H1 (cell line): ENCODE results near the gene HELQ. TPM values are rescaled to one million over a fixed set of nuclear protein-coding genes. Genes with fewer than 3 reads are reported as not detected.

Source experiments
- CTCF ChIA-PET: fragments of 300-600 bp; sonication (Branson Sonifier 250); formaldehyde crosslinking; loops from one replicate; lab custom pipeline; 2021; ENCODE audit not compliant: partially characterized antibody; lab: Charles Lee
- POLR2A ChIA-PET: fragments of 300-600 bp; sonication (Branson Sonifier 250); formaldehyde crosslinking; loops from one replicate; lab custom pipeline; 2021; ENCODE audit warnings: inconsistent platforms; ENCODE audit not compliant: partially characterized antibody; lab: Charles Lee
- DNase-seq, 2 experiments: peaks; one replicate each; pipeline versions ENCODE4 v3.0.0 to v3.0.0-alpha.2; 2010 to 2022; ENCODE audit warnings: low spot score in 2 of 2, low read depth in 1 of 2, mixed read lengths in 1 of 2
- FAIRE-seq: peaks from 2 replicates; lab custom pipeline; 2011; peaks lifted over from hg19 to GRCh38; lab: Jason Lieb, UNC
- H2AFZ ChIP-seq: 2 replicates; pipeline ENCODE4 v1.8.1; 2012; ENCODE audit warnings: low read length, inconsistent platforms
- H2AK5ac ChIP-seq: 2 replicates; pipeline ENCODE4 v1.6.1; 2013; ENCODE audit warnings: low read depth, low read length
- H2BK120ac ChIP-seq: replicated peaks from 2 replicates; pipeline ENCODE3; 2013; ENCODE audit warnings: low read depth, low read length, inconsistent platforms
- H2BK12ac ChIP-seq: 2 replicates; pipeline ENCODE4 v1.6.1; 2013; ENCODE audit warnings: low read depth, low read length
- H2BK15ac ChIP-seq: 2 replicates; pipeline ENCODE4 v1.6.1; 2013; ENCODE audit warnings: low read length
- H2BK20ac ChIP-seq: 2 replicates; pipeline ENCODE4 v1.6.1; 2013; ENCODE audit warnings: low read length
- H2BK5ac ChIP-seq: 2 replicates; pipeline ENCODE4 v1.6.1; 2013; ENCODE audit warnings: low read depth, low read length
- H3K14ac ChIP-seq: 2 replicates; pipeline ENCODE4 v1.6.1; 2013; ENCODE audit warnings: inconsistent platforms; ENCODE audit not compliant: insufficient read length
- H3K18ac ChIP-seq: 2 replicates; pipeline ENCODE4 v1.6.1; 2013; ENCODE audit warnings: low read length; ENCODE audit errors: extremely low read depth
- H3K23ac ChIP-seq: 2 replicates; pipeline ENCODE4 v1.6.1; 2013; ENCODE audit warnings: inconsistent platforms; ENCODE audit not compliant: insufficient read length
- H3K23me2 ChIP-seq: 2 replicates; pipeline ENCODE4 v1.6.1; 2013; ENCODE audit warnings: low read depth, low read length
- H3K27ac ChIP-seq: 2 replicates; pipeline ENCODE4 v1.6.1; 2011; ENCODE audit warnings: low read depth, low read length, inconsistent platforms
- H3K27me3 ChIP-seq, 4 experiments: replicated peaks in 1 of 4; 1 replicate in 1 of 4; 2 replicates in 3 of 4; pipeline versions ENCODE4 v1.6.1 to v1.8.1; 2011 to 2013; ENCODE audit warnings: low read length in 3 of 4, mild to moderate bottlenecking in 3 of 4, inconsistent platforms in 2 of 4, mixed read lengths in 2 of 4, moderate library complexity in 1 of 4; ENCODE audit not compliant: control insufficient read depth in 3 of 4, insufficient read depth in 3 of 4; ENCODE audit errors: extremely low read depth in 1 of 4
- H3K36me3 ChIP-seq, 4 experiments: 2 replicates each; pipeline versions ENCODE4 v1.6.1 to v1.8.1; 2011 to 2013; ENCODE audit warnings: mild to moderate bottlenecking in 4 of 4, low read length in 3 of 4, moderate library complexity in 2 of 4, control low read depth in 1 of 4, inconsistent platforms in 1 of 4; ENCODE audit not compliant: insufficient read depth in 4 of 4, control insufficient read depth in 2 of 4
- H3K4ac ChIP-seq: replicated peaks from 2 replicates; pipeline ENCODE3; 2013; ENCODE audit warnings: low read length, low read depth, mixed read lengths, inconsistent platforms; ENCODE audit not compliant: insufficient read length
- H3K4me1 ChIP-seq, 4 experiments: replicated peaks in 1 of 4; 1 replicate in 1 of 4; 2 replicates in 3 of 4; pipeline versions ENCODE4 v1.6.1 to v1.8.1; 2011 to 2013; ENCODE audit warnings: low read length in 3 of 4, inconsistent platforms in 2 of 4, mixed read lengths in 1 of 4; ENCODE audit not compliant: insufficient read depth in 4 of 4, control insufficient read depth in 3 of 4
- H3K4me2 ChIP-seq, 2 experiments: 2 replicates each; pipeline versions ENCODE4 v1.6.1 to v1.8.1; 2011 to 2013; ENCODE audit warnings: low read depth in 2 of 2, low read length in 2 of 2, control low read depth in 1 of 2, inconsistent platforms in 1 of 2, mild to moderate bottlenecking in 1 of 2; ENCODE audit not compliant: insufficient read depth in 1 of 2
- H3K4me3 ChIP-seq, 4 experiments: fragments of 200-600, 300-600 bp in 1 of 4; sonication (generic), shearing (Covaris generic), sonication (Bioruptor Twin) in 1 of 4; 2 replicates each; pipeline versions ENCODE4 v1.5.1 to v1.8.1; 2011 to 2016; ENCODE audit warnings: low read length in 4 of 4, low read depth in 3 of 4, control low read depth in 2 of 4, inconsistent platforms in 2 of 4, mild to moderate bottlenecking in 2 of 4, mixed read lengths in 1 of 4, moderate library complexity in 1 of 4; ENCODE audit not compliant: insufficient read depth in 2 of 4; ENCODE audit errors: extremely low read depth in 1 of 4
- H3K56ac ChIP-seq: replicated peaks from 2 replicates; pipeline ENCODE3; 2013; ENCODE audit warnings: low read depth, mild to moderate bottlenecking, mixed read lengths, low read length, inconsistent platforms; ENCODE audit not compliant: insufficient read length
- H3K79me1 ChIP-seq: 2 replicates; pipeline ENCODE4 v1.6.1; 2013; ENCODE audit warnings: low read depth, low read length, control low read depth
- H3K79me2 ChIP-seq, 2 experiments: 2 replicates each; pipeline versions ENCODE4 v1.6.1 to v1.8.1; 2012 to 2013; ENCODE audit warnings: low read length in 2 of 2, mild to moderate bottlenecking in 2 of 2, inconsistent platforms in 1 of 2; ENCODE audit not compliant: insufficient read depth in 2 of 2, control insufficient read depth in 1 of 2
- H3K9ac ChIP-seq, 4 experiments: replicated peaks in 1 of 4; 1 replicate in 1 of 4; 2 replicates in 3 of 4; pipeline versions ENCODE4 v1.6.1 to v1.8.1; 2011 to 2013; ENCODE audit warnings: low read depth in 3 of 4, low read length in 3 of 4, control low read depth in 2 of 4, mild to moderate bottlenecking in 2 of 4, moderate library complexity in 2 of 4, inconsistent platforms in 1 of 4; ENCODE audit errors: extremely low read depth in 1 of 4
- H3K9me3 ChIP-seq, 2 experiments: 2 replicates each; pipeline versions ENCODE4 v1.6.1 to v1.8.1; 2012 to 2013; ENCODE audit warnings: mild to moderate bottlenecking in 2 of 2, moderate library complexity in 2 of 2, control low read depth in 1 of 2, inconsistent platforms in 1 of 2, low read depth in 1 of 2, low read length in 1 of 2, mixed read lengths in 1 of 2; ENCODE audit not compliant: insufficient read depth in 2 of 2
- H4K20me1 ChIP-seq, 2 experiments: replicated peaks in 1 of 2; 2 replicates each; pipeline versions ENCODE3 to v1.8.1; 2011 to 2013; ENCODE audit warnings: inconsistent platforms in 2 of 2, low read length in 2 of 2, mild to moderate bottlenecking in 1 of 2; ENCODE audit not compliant: insufficient read depth in 2 of 2, control insufficient read depth in 1 of 2
- H4K5ac ChIP-seq: 2 replicates; pipeline ENCODE4 v1.6.1; 2013; ENCODE audit warnings: low read length, low read depth, mixed read lengths, inconsistent platforms; ENCODE audit not compliant: insufficient read length
- H4K8ac ChIP-seq: 2 replicates; pipeline ENCODE4 v1.8.0; 2013; ENCODE audit warnings: mild to moderate bottlenecking, moderate library complexity, low read length, inconsistent platforms; ENCODE audit not compliant: insufficient read depth; ENCODE audit errors: extremely low read depth
- H4K91ac ChIP-seq: replicated peaks from 2 replicates; pipeline ENCODE3; 2013; ENCODE audit warnings: low read length, mixed read lengths, inconsistent platforms; ENCODE audit not compliant: insufficient read length
- POU5F1 ChIP-seq: IDR thresholded peaks from 2 replicates; pipeline ENCODE4 v1.6.1; 2011; ENCODE audit warnings: low read depth, mild to moderate bottlenecking, low read length, moderate library complexity
- RNF2 ChIP-seq: fragments of 200-900, 300-1000 bp; sonication (generic); IDR thresholded peaks from 2 replicates; pipeline ENCODE4 v1.7.1; 2016; ENCODE audit warnings: borderline replicate concordance, low read depth, mild to moderate bottlenecking, antibody characterized with exemption, low read length; ENCODE audit not compliant: poor library complexity, severe bottlenecking; ENCODE audit errors: missing control alignments
- WGBS, 2 experiments: shearing (Covaris generic) in 1 of 2; methylation state at CpG; one replicate each; pipeline versions ENCODE4 v1.1.6 to v1.1.7; 2013 to 2015; ENCODE audit warnings: low lambda C conversion rate in 2 of 2, mixed read lengths in 2 of 2, inconsistent platforms in 1 of 2, low coverage in 1 of 2, missing lambda C conversion rate in 1 of 2; ENCODE audit not compliant: insufficient replicate concordance in 2 of 2, insufficient coverage in 1 of 2, insufficient read length in 1 of 2; ENCODE audit errors: extremely low coverage in 1 of 2, missing lambda C conversion rate in 1 of 2; 5-methylcytosine and 5-hydroxymethylcytosine counted together
- polyA plus RNA-seq, 7 experiments: library from polyadenylated mRNA; depleted of rRNA in 3 of 7; stranded (reverse) in 5 of 7; unstranded in 2 of 7; fragments of >200 nt in 5 of 7; fragments of 200-250 nt in 2 of 7; gene quantifications; 1 replicate in 5 of 7; 2 replicates in 1 of 7; 4 replicates in 1 of 7; pipeline versions ENCODE4 v1.2.1 to v1.2.3, GENCODE V29; 2011 to 2013; ENCODE audit warnings: missing spikeins in 2 of 7, mixed read lengths in 2 of 7
- total RNA-seq: library from RNA; stranded (reverse); fragmentation: NEBNext Ultra II Directional; extraction: Animal tissue kit (Norgen Biotek cat#: 25700); gene quantifications from 2 replicates; pipeline ENCODE4 v1.2.1, GENCODE V29; 2021

The HELQ gene
- total and polyA plus RNA-seq, 2 of the 8 experiments (the other 6 are each of a cell fraction or from before 2014, with no cell fraction given): 4.7 to 9.0 TPM

DNA sequence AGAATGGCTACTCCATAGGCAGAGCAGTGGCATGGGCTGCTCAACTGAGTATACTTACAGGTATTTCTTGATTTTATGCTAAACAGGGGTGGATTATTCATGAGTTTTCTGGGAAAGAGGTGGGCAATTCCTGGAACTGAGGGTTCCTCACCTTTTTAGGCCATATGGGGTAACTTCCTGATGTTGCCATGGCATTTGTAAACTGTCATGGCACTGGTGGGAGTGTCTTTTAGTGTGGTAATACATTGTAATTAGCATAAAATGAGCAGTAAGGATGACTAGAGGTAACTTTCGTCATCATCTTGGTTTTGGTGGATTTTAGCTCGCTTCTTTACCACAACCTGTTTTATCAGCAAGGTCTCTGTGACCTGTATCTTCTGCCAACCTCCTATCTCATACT lies 72.8 kb downstream of the HELQ start:
- Histone ChIP-seq H4K5ac (no peak overlapping the region), H3K4me1 (peaks cover 0 to 4% (median under 1%) of the 10 kb centered on the region in 4 experiments; a peak in 2 of 7 replicates), H4K8ac (no peak overlapping the region), H3K79me1 (no peaks in the 10 kb centered on the region), H2BK120ac (no peak overlapping the region), H3K23ac (no peak overlapping the region), H3K79me2 (no peaks in the 10 kb centered on the region), H2BK20ac (no peak overlapping the region), H3K4ac (no peak overlapping the region), H4K91ac (no peak overlapping the region), H3K4me3 (no peak overlapping the region), H3K18ac (no peak overlapping the region), H3K14ac (no peak overlapping the region), H3K27ac (no peak overlapping the region), H3K9ac (no peak overlapping the region), H3K56ac (no peak overlapping the region), H2BK15ac (no peak overlapping the region), H3K36me3 (peaks cover 0 to 9% (median 0%) of the 10 kb centered on the region in 4 experiments; a peak in 2 of 8 replicates), H3K9me3 (peaks cover 13% of the 10 kb centered on the region in 2 experiments), H4K20me1 (no peaks in the 10 kb centered on the region), H2BK5ac (no peak overlapping the region), H3K27me3 (peaks cover 0 to 3% (median 1%) of the 10 kb centered on the region in 4 experiments; a peak in 4 of 7 replicates), H3K4me2 (no peak overlapping the region), H2BK12ac (no peak overlapping the region), H2AFZ (no peak overlapping the region), H2AK5ac (no peak overlapping the region), H3K23me2 (no peaks in the 10 kb centered on the region)
- 88% methylated on average over 2 of the region's 2 CpGs; no CpG with 5 or more reads in 1 of the 2 experiments for WGBS, 2 experiments
- no peak for FAIRE-seq
- CTCF ChIA-PET: interaction anchor here (0.6 to 1.2 kb wide), 2 partner anchors 20 to 45 kb away, joined by 3 to 4 read pairs; no protein-coding TSS in a partner anchor
- POLR2A ChIA-PET: no interaction called here
- DNase-seq: no peak
- no peak for TF ChIP-seq POU5F1
- no peak for TF ChIP-seq RNF2
